Endodermal cell (in vitro differentiated cells): Measurements from ENCODE around the gene EMC9. TPM values are rescaled to one million over a fixed set of nuclear protein-coding genes. Genes with fewer than 3 reads are reported as not detected.

Experiments used
- DNase-seq: peaks from one replicate; pipeline ENCODE4 v3.0.0-alpha.2; 2017
- H3K27ac ChIP-seq: 2 replicates; pipeline ENCODE4 v1.5.1; 2013; ENCODE audit warnings: mild to moderate bottlenecking, low read depth, low read length, moderate library complexity
- H3K27me3 ChIP-seq: 2 replicates; pipeline ENCODE4 v1.6.1; 2013; ENCODE audit warnings: mild to moderate bottlenecking, low read length, moderate library complexity; ENCODE audit not compliant: insufficient read depth, control insufficient read depth, poor library complexity, severe bottlenecking
- H3K36me3 ChIP-seq: 2 replicates; pipeline ENCODE4 v1.7.0; 2013; ENCODE audit warnings: mild to moderate bottlenecking, low read length, moderate library complexity; ENCODE audit not compliant: control insufficient read depth, insufficient read depth
- H3K4me1 ChIP-seq: one replicate; pipeline ENCODE4 v1.7.0; 2013; ENCODE audit warnings: low read length; ENCODE audit not compliant: control insufficient read depth, insufficient read depth
- H3K4me3 ChIP-seq: 2 replicates; pipeline ENCODE4 v1.5.1; 2013; ENCODE audit warnings: mild to moderate bottlenecking, low read length, moderate library complexity
- H3K9ac ChIP-seq: 2 replicates; pipeline ENCODE4 v1.6.1; 2013; ENCODE audit warnings: mild to moderate bottlenecking, low read length, moderate library complexity; ENCODE audit not compliant: poor library complexity, severe bottlenecking; ENCODE audit errors: extremely low read depth
- H3K9me3 ChIP-seq: 2 replicates; pipeline ENCODE4 v1.6.1; 2013; ENCODE audit warnings: mild to moderate bottlenecking, low read length, moderate library complexity; ENCODE audit not compliant: control insufficient read depth
- H3K27ac Mint-ChIP-seq: 2 replicates; pipeline ENCODE4 v1.8.0; 2020; ENCODE audit warnings: mixed read lengths
- H3K27me3 Mint-ChIP-seq: 2 replicates; pipeline ENCODE4 v1.8.0; 2021; ENCODE audit warnings: mild to moderate bottlenecking, mixed read lengths; ENCODE audit not compliant: insufficient read depth
- H3K36me3 Mint-ChIP-seq: 2 replicates; pipeline ENCODE4 v1.8.0; 2020; ENCODE audit warnings: low read depth, mixed read lengths
- H3K4me1 Mint-ChIP-seq: 2 replicates; pipeline ENCODE4 v1.8.0; 2020; ENCODE audit warnings: mixed read lengths
- H3K4me3 Mint-ChIP-seq: 2 replicates; pipeline ENCODE4 v1.8.0; 2020; ENCODE audit warnings: mild to moderate bottlenecking, moderate library complexity, mixed read lengths
- H3K9me3 Mint-ChIP-seq: 2 replicates; pipeline ENCODE4 v1.8.0; 2020; ENCODE audit warnings: mild to moderate bottlenecking, mixed read lengths
- WGBS, 2 experiments: methylation state at CpG; one replicate each; pipeline versions ENCODE4 v1.1.5 to v1.1.7; 2013; ENCODE audit warnings: missing lambda C conversion rate in 2 of 2, mixed read lengths in 1 of 2; ENCODE audit not compliant: insufficient coverage in 1 of 2, insufficient read length in 1 of 2; 5-methylcytosine and 5-hydroxymethylcytosine counted together
- total RNA-seq, 2 donors: library from RNA; stranded (reverse); fragmentation: NEBNext Ultra II Directional in 1 of 2; extraction: Animal tissue kit (Norgen Biotek cat#: 25700) in 1 of 2; gene quantifications; 2 replicates in 1 of 2; 3 replicates in 1 of 2; pipeline ENCODE4 v1.2.1, GENCODE V29; 2021
- TF ChIP-seq, protein P1 (sequence below): fragments of 200-600 bp; sonication (generic); conservative IDR thresholded peaks from 2 replicates; pipeline ENCODE4 v1.5.0; 2021; ENCODE audit warnings: antibody characterized with exemption, mild to moderate bottlenecking

The EMC9 gene
- total RNA-seq, 2 donors from 2014 or later, result 34.0 to 39.5 TPM

DNA sequence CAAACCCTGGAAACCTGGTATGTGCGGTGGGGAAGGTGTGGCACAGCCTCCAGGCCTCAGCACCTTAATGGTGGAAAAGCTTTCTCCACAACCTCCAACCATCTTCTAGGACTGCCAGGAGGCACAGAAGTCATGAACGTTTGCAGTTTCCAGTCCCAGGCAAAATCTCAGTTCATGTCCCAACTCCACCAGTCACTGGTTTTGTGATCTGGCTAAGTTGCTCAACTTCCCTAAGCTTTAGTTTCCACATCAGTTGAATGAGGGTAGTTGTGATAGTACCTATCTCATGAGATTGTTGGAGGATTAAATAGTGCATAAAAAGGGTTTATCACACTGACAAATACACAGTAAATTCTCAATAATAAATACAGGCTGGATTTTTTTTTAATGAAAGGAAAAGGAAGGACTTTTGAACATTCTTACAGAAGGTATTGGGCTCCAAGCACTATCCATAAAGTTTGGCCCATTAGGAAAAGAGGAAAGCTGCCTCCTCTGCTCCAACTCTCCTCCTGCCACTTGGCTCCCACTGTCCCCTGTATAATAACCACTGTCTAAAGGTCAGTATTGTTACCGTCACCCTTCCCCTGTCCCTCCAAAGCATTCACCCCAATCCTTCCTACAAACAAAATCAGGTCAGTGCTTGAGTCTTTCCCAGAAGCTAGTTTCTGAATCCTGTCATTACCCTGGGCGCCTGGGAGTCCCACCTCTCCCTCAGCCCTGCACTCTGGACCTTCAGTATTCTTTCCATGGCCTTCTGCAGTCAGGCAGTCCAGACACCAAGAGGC lies 41.0 kb downstream of the EMC9 start:
- no peak overlapping the region for H3K9ac ChIP-seq
- Mint-ChIP-seq H3K4me3 (no peak overlapping the region), H3K4me1 (peaks cover 5% of the 10 kb centered on the region), H3K36me3 (peaks cover 55% of the 10 kb centered on the region), H3K27ac (no peak overlapping the region), H3K27me3 (no peaks in the 10 kb centered on the region), H3K9me3 (peaks cover 23% of the 10 kb centered on the region)
- H3K36me3 ChIP-seq, result peaks cover 8% of the 10 kb centered on the region
- 88 to 95% methylated on average over 3 to 4 of the region's 4 CpGs for WGBS, 2 experiments
- no peaks in the 10 kb centered on the region for H3K27me3 ChIP-seq
- no peak overlapping the region for H3K27ac ChIP-seq
- H3K4me1 ChIP-seq, result no peaks in the 10 kb centered on the region
- TF ChIP-seq, protein P1, sequence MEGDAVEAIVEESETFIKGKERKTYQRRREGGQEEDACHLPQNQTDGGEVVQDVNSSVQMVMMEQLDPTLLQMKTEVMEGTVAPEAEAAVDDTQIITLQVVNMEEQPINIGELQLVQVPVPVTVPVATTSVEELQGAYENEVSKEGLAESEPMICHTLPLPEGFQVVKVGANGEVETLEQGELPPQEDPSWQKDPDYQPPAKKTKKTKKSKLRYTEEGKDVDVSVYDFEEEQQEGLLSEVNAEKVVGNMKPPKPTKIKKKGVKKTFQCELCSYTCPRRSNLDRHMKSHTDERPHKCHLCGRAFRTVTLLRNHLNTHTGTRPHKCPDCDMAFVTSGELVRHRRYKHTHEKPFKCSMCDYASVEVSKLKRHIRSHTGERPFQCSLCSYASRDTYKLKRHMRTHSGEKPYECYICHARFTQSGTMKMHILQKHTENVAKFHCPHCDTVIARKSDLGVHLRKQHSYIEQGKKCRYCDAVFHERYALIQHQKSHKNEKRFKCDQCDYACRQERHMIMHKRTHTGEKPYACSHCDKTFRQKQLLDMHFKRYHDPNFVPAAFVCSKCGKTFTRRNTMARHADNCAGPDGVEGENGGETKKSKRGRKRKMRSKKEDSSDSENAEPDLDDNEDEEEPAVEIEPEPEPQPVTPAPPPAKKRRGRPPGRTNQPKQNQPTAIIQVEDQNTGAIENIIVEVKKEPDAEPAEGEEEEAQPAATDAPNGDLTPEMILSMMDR, result no peak
- H3K4me3 ChIP-seq, result no peak overlapping the region
- DNase-seq, result no peak
- peaks cover 23% of the 10 kb centered on the region for H3K9me3 ChIP-seq

GRCh38 chr14:24098927-24099813 lies 42.2 kb downstream of the EMC9 start:
- Histone ChIP-seq H3K9ac (no peak overlapping the region), H3K9me3 (peaks cover 11% of the 10 kb centered on the region), H3K27ac (no peak overlapping the region), H3K4me1 (no peaks in the 10 kb centered on the region), H3K4me3 (no peak overlapping the region), H3K36me3 (peaks cover 7% of the 10 kb centered on the region), H3K27me3 (no peaks in the 10 kb centered on the region)
- no peaks in the 10 kb centered on the region for H3K27me3 Mint-ChIP-seq
- 91 to 100% methylated on average over 4 to 17 of the region's 17 CpGs for WGBS, 2 experiments
- peaks cover 46% of the 10 kb centered on the region for H3K36me3 Mint-ChIP-seq
- H3K27ac Mint-ChIP-seq, result no peak overlapping the region
- H3K9me3 Mint-ChIP-seq, result peaks cover 12% of the 10 kb centered on the region
- peaks cover 10% of the 10 kb centered on the region for H3K4me1 Mint-ChIP-seq
- TF ChIP-seq, protein P1, result no peak
- DNase-seq, result no peak
- H3K4me3 Mint-ChIP-seq, result no peak overlapping the region

- Mint-ChIP-seq H3K4me1 (peaks cover 13% of the 10 kb centered on the region), H3K36me3 (peaks cover 38% of the 10 kb centered on the region), H3K27me3 (peaks cover 2% of the 10 kb centered on the region), H3K27ac (no peak overlapping the region), H3K4me3 (no peak overlapping the region), H3K9me3 (peaks cover 5% of the 10 kb centered on the region)
- H3K9me3 ChIP-seq, result peaks cover 4% of the 10 kb centered on the region
- no peak overlapping the region for H3K4me3 ChIP-seq
- H3K36me3 ChIP-seq, result no peaks in the 10 kb centered on the region
- TF ChIP-seq, protein P1, result no peak
- 90 to 96% methylated on average over 9 to 16 of the region's 16 CpGs for WGBS, 2 experiments
- no peak overlapping the region for H3K9ac ChIP-seq
- H3K4me1 ChIP-seq, result no peaks in the 10 kb centered on the region
- no peak for DNase-seq
- no peak overlapping the region for H3K27ac ChIP-seq
- H3K27me3 ChIP-seq, result no peaks in the 10 kb centered on the region
Observed at GRCh38 chr14:24098229-24098926, 43.0 kb downstream of the EMC9 start.
